HL-60 (cell line): ENCODE data around the gene ACHE.

Experiments
- DNase-seq, 2 experiments: peaks; one replicate each; pipeline ENCODE4 v3.0.0-alpha.2; 2010 to 2020; ENCODE audit warnings: low read depth in 1 of 2, low spot score in 1 of 2
- H3K27ac ChIP-seq: fragments of 250-450 bp; sonication (Bioruptor Pico); replicated peaks from 2 replicates; pipeline ENCODE4 v1.5.1; 2020; ENCODE audit warnings: mild to moderate bottlenecking, moderate library complexity
- H3K27me3 ChIP-seq: fragments of 250-450 bp; sonication (Bioruptor Pico); 2 replicates; pipeline ENCODE4 v1.5.1; 2021; ENCODE audit warnings: mild to moderate bottlenecking, moderate library complexity; ENCODE audit not compliant: insufficient read depth, poor library complexity, severe bottlenecking
- H3K4me3 ChIP-seq: replicated peaks from 2 replicates; pipeline ENCODE4 v1.5.1; 2011; ENCODE audit warnings: mild to moderate bottlenecking, control low read depth, low read length; ENCODE audit not compliant: insufficient read depth
- GABPA ChIP-seq: IDR thresholded peaks from 2 replicates; pipeline ENCODE4 v1.6.1; 2012; ENCODE audit warnings: low read depth
- POLR2AphosphoS5 ChIP-seq: IDR thresholded peaks from 2 replicates; pipeline ENCODE4 v1.6.1; 2012; ENCODE audit warnings: low read depth
- REST ChIP-seq: IDR thresholded peaks from 2 replicates; pipeline ENCODE4 v1.6.1; 2012; ENCODE audit warnings: low read depth; ENCODE audit not compliant: insufficient replicate concordance
- SPI1 ChIP-seq: IDR thresholded peaks from 2 replicates; pipeline ENCODE4 v1.6.1; 2012; ENCODE audit warnings: low read depth, mild to moderate bottlenecking, borderline replicate concordance
- TF ChIP-seq, protein P1 (sequence below): IDR thresholded peaks from one replicate; pipeline ENCODE4 v1.5.1; 2011; ENCODE audit warnings: low read length, control low read depth, inconsistent platforms; ENCODE audit not compliant: insufficient read depth

The ACHE gene

GRCh38 chr7:100891568-100892247, 4.0 kb downstream of the ACHE start:
- H3K4me3 ChIP-seq: no peak overlapping the region

GRCh38 chr7:100890653-100891567, 4.8 kb downstream of the ACHE start:
- no peak overlapping the region; the same call in 1 of the 2 replicates for H3K4me3 ChIP-seq
- peaks cover 31% of the 10 kb centered on the region for H3K27me3 ChIP-seq
- H3K27ac ChIP-seq: no peak overlapping the region
- TF ChIP-seq SPI1 (no peak), POLR2AphosphoS5 (no peak), GABPA (no peak), REST (no peak)
- TF ChIP-seq, protein P1, sequence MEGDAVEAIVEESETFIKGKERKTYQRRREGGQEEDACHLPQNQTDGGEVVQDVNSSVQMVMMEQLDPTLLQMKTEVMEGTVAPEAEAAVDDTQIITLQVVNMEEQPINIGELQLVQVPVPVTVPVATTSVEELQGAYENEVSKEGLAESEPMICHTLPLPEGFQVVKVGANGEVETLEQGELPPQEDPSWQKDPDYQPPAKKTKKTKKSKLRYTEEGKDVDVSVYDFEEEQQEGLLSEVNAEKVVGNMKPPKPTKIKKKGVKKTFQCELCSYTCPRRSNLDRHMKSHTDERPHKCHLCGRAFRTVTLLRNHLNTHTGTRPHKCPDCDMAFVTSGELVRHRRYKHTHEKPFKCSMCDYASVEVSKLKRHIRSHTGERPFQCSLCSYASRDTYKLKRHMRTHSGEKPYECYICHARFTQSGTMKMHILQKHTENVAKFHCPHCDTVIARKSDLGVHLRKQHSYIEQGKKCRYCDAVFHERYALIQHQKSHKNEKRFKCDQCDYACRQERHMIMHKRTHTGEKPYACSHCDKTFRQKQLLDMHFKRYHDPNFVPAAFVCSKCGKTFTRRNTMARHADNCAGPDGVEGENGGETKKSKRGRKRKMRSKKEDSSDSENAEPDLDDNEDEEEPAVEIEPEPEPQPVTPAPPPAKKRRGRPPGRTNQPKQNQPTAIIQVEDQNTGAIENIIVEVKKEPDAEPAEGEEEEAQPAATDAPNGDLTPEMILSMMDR: no peak
- DNase-seq: no peak

More at GRCh38 chr7:100891568-100892247, 4.0 kb downstream of the ACHE start:
- no peak for DNase-seq
- H3K27me3 ChIP-seq: peaks cover 38% of the 10 kb centered on the region
- TF ChIP-seq REST: no peak
- no peak for TF ChIP-seq SPI1
- TF ChIP-seq POLR2AphosphoS5: no peak
- no peak overlapping the region for H3K27ac ChIP-seq

- H3K4me3 ChIP-seq: peak within 1 kb of the TSS; percentile 73
- H3K27ac ChIP-seq: peak within 1 kb of the TSS; percentile 86
- DNase-seq: peak in 1 of 2 experiments; percentile 84
Measured at GRCh38 chr7:100888988-100889750, 6.5 kb downstream of the ACHE start, which contains the start of gene UFSP1. Gene UFSP1 (minus strand): TSS chr7:100889715. CDS start chr7:100889271, 444 bp downstream.

More at GRCh38 chr7:100888988-100889750, 6.5 kb downstream of the ACHE start, which contains the start of gene UFSP1:
- no peak for TF ChIP-seq SPI1
- TF ChIP-seq POLR2AphosphoS5: peak; percentile 20; the same call in 1 of the 2 replicates
- TF ChIP-seq, protein P1: no peak
- peaks cover 18% of the 10 kb centered on the region for H3K27me3 ChIP-seq
